GM12878 (cell line): Measurements from ENCODE around the gene ATF7. TPM values are rescaled to one million over a fixed set of nuclear protein-coding genes. Genes with fewer than 3 reads are reported as not detected.
A peak's percentile ranks its signal among the peaks of the same experiment; 100 is the strongest.

ENCODE experiments used
- ATAC-seq: fragments of 200-7000 bp; cut with Tn5 transposase; 3 replicates; pipeline ENCODE4 v1.9.1; 2020; ENCODE audit warnings: mild to moderate bottlenecking, moderate library complexity
- BruUV-seq: library from RNA; stranded (reverse); fragments of 400-500 nt; replicated peaks from 2 replicates; lab custom pipeline; 2021; lab: Mats Ljungman, UMichigan
- CTCF ChIA-PET: fragments of 300-600 bp; sonication (Branson Sonifier 250); formaldehyde crosslinking; extraction: SDS; loops from one replicate; lab custom pipeline; 2021; ENCODE audit warnings: inconsistent platforms; lab: Yijun Ruan, JAX
- POLR2A ChIA-PET: fragments of 350-600 bp; formaldehyde crosslinking; extraction: SDS; loops from one replicate; lab custom pipeline; 2021; ENCODE audit warnings: inconsistent platforms; lab: Charles Lee
- RAD21 ChIA-PET: fragments of 300-600 bp; sonication (Branson Sonifier 250); formaldehyde crosslinking; loops from one replicate; lab custom pipeline; 2023; ENCODE audit warnings: antibody characterized with exemption; ENCODE audit not compliant: unreplicated experiment; lab: Charles Lee
- SMC1A ChIA-PET: fragments of 300-600 bp; sonication (Branson Sonifier 250); formaldehyde crosslinking; loops from one replicate; lab custom pipeline; 2023; ENCODE audit not compliant: unreplicated experiment, uncharacterized antibody; lab: Charles Lee
- DNase-seq: peaks from one replicate; pipeline ENCODE4 v3.0.0-alpha.2; 2011; ENCODE audit warnings: low read depth, low spot score
- FAIRE-seq: peaks from 3 replicates; lab custom pipeline; 2011; peaks lifted over from hg19 to GRCh38; lab: Jason Lieb, UNC
- H2AFZ ChIP-seq: 2 replicates; pipeline ENCODE4 v1.6.0; 2011; ENCODE audit warnings: low read depth, low read length, control low read depth; ENCODE audit not compliant: control insufficient read depth
- H3K27ac ChIP-seq: 2 replicates; pipeline ENCODE4 v1.5.1; 2011; ENCODE audit warnings: control low read depth; ENCODE audit not compliant: control insufficient read depth, insufficient read depth
- H3K27me3 ChIP-seq, 2 experiments: replicated peaks in 1 of 2; 2 replicates each; pipeline versions ENCODE4 v1.6.0 to v1.6.1; 2011; ENCODE audit warnings: low read length in 1 of 2; ENCODE audit not compliant: control insufficient read depth in 2 of 2, insufficient read depth in 2 of 2
- H3K36me3 ChIP-seq, 2 experiments: 2 replicates each; pipeline ENCODE4 v1.5.1; 2011; ENCODE audit warnings: low read length in 1 of 2; ENCODE audit not compliant: control insufficient read depth in 2 of 2, insufficient read depth in 2 of 2
- H3K4me1 ChIP-seq: 2 replicates; pipeline ENCODE4 v1.6.1; 2011; ENCODE audit warnings: mild to moderate bottlenecking, low read length, moderate library complexity, mixed read lengths; ENCODE audit not compliant: control insufficient read depth, insufficient read depth
- H3K4me2 ChIP-seq: 2 replicates; pipeline ENCODE4 v1.6.0; 2011; ENCODE audit warnings: control low read depth; ENCODE audit not compliant: control insufficient read depth, insufficient read depth
- H3K4me3 ChIP-seq: fragments of 200-600 bp; sonication (generic); 2 replicates; pipeline ENCODE4 v1.5.1; 2016
- H3K79me2 ChIP-seq: 2 replicates; pipeline ENCODE4 v1.6.0; 2011; ENCODE audit warnings: low read length; ENCODE audit not compliant: control insufficient read depth, insufficient read depth
- H3K9ac ChIP-seq: 2 replicates; pipeline ENCODE4 v1.8.0; 2011; ENCODE audit warnings: low read length, control low read depth, mixed read lengths; ENCODE audit not compliant: control insufficient read depth, insufficient read depth
- H3K9me3 ChIP-seq: replicated peaks from 3 replicates; pipeline ENCODE4 v1.5.1; 2011; ENCODE audit warnings: mild to moderate bottlenecking, low read length; ENCODE audit not compliant: control insufficient read depth, insufficient read depth
- H4K20me1 ChIP-seq: 2 replicates; pipeline ENCODE4 v1.6.0; 2011; ENCODE audit not compliant: control insufficient read depth, insufficient read depth
- CEBPZ ChIP-seq: fragments of 150-350 bp; IDR thresholded peaks from 2 replicates; pipeline ENCODE4 v1.6.1; 2016; ENCODE audit warnings: low read depth, low read length
- MEF2A ChIP-seq: IDR thresholded peaks from 2 replicates; pipeline ENCODE4 v1.6.1; 2011; ENCODE audit warnings: low read depth, mild to moderate bottlenecking, low read length, moderate library complexity; ENCODE audit not compliant: insufficient read depth
- NFIC ChIP-seq: IDR thresholded peaks from 2 replicates; pipeline ENCODE4 v1.6.1; 2012; ENCODE audit warnings: low read depth, mild to moderate bottlenecking, inconsistent platforms, low read length, moderate library complexity
- PML ChIP-seq: IDR thresholded peaks from 2 replicates; pipeline ENCODE4 v1.6.1; 2012; ENCODE audit warnings: low read length, inconsistent platforms
- STAT1 ChIP-seq: fragments of 450-650 bp; conservative IDR thresholded peaks from 2 replicates; pipeline ENCODE4 v1.6.1; 2014; ENCODE audit warnings: antibody characterized with exemption, mild to moderate bottlenecking
- TBL1XR1 ChIP-seq: IDR thresholded peaks from 2 replicates; pipeline ENCODE4 v1.6.1; 2012; ENCODE audit warnings: low read depth, low read length, improper control_type of control experiment
- ZBED1 ChIP-seq: IDR thresholded peaks from 2 replicates; pipeline ENCODE4 v1.6.1; 2016; ENCODE audit warnings: borderline replicate concordance
- ZNF592 ChIP-seq: fragments of 450-650 bp; IDR thresholded peaks from 2 replicates; pipeline ENCODE4 v1.6.1; 2017; ENCODE audit warnings: mild to moderate bottlenecking, moderate library complexity
- ZNF622 ChIP-seq: fragments of 450-650 bp; IDR thresholded peaks from 2 replicates; pipeline ENCODE4 v1.6.1; 2017; ENCODE audit warnings: mild to moderate bottlenecking, inconsistent platforms
- WGBS: methylation state at CpG from one replicate; pipeline ENCODE4 v1.1.6; 2016; ENCODE audit warnings: low lambda C conversion rate; ENCODE audit not compliant: insufficient replicate concordance, insufficient coverage; ENCODE audit errors: missing lambda C conversion rate; 5-methylcytosine and 5-hydroxymethylcytosine counted together
- in situ Hi-C: fragments of 300-500 bp; cut with MboI; formaldehyde crosslinking; loops from 9 replicates; pipeline ENCODE4 v1.14.3; 2018; ENCODE audit warnings: mixed read lengths
- intact Hi-C: fragments of 100-400 bp; cut with micrococcal nuclease; formaldehyde crosslinking; loops from one replicate; pipeline ENCODE4 v1.14.2; 2022; ENCODE audit not compliant: unreplicated experiment
- polyA plus RNA-seq, 11 experiments: library from polyadenylated mRNA; depleted of rRNA in 4 of 11; unstranded in 6 of 11; stranded (reverse) in 5 of 11; fragments of >200 nt; fragmentation: Nextera tagmentation in 4 of 11; fragmentation: Illumina TruSeq in 1 of 11; extraction: Ambion mirVana in 4 of 11; extraction: Trizol in 1 of 11; gene quantifications; 1 replicate in 1 of 11; 2 replicates in 10 of 11; pipeline versions ENCODE4 v1.2.1 to v1.2.3, GENCODE V29; 2011 to 2016; ENCODE audit warnings: inconsistent platforms in 2 of 11, missing spikeins in 2 of 11, low read depth in 1 of 11
- total RNA-seq, 4 experiments: library from RNA; depleted of rRNA in 3 of 4; stranded (reverse); fragments of >200 nt in 3 of 4; fragmentation: Illumina TruSeq in 1 of 4; extraction: Trizol in 1 of 4; gene quantifications; 2 replicates each; pipeline versions ENCODE4 v1.2.1 to v1.2.3, GENCODE V29; 2013 to 2021

The ATF7 gene
- total and polyA plus RNA-seq, 10 of the 15 experiments (the other 5 are each of a cell fraction or from before 2014, with no cell fraction given) = 9.1 to 30.7 (median 21.8) TPM

GRCh38 chr12:53492188-53492587, 134.0 kb downstream of the ATF7 start:
- ATAC-seq (no peak), DNase-seq (no peak), FAIRE-seq (no peak)
- POLR2A ChIA-PET = interaction anchor here (0.7 to 2.9 kb wide), 3 partner anchors 9 to 167 kb away, joined by 3 to 12 read pairs (median 5); partner anchors contain the start of gene TARBP2
- Histone ChIP-seq H3K4me2 (peak overlapping the region; percentile 96), H3K9me3 (no peaks in the 10 kb centered on the region), H2AFZ (no peak overlapping the region), H3K79me2 (no peaks in the 10 kb centered on the region), H3K36me3 (no peaks in the 10 kb centered on the region; a peak in 1 of 4 replicates), H3K27me3 (no peaks in the 10 kb centered on the region), H3K4me1 (peaks cover 10% of the 10 kb centered on the region), H4K20me1 (no peaks in the 10 kb centered on the region), H3K9ac (no peak overlapping the region), H3K4me3 (no peak overlapping the region), H3K27ac (no peak overlapping the region)
- intact Hi-C loops = no loop called here
- in situ Hi-C loops = no loop called here
- no peak for TF ChIP-seq MEF2A
- TF ChIP-seq CEBPZ = no peak
- no peak for TF ChIP-seq STAT1
- no peak for TF ChIP-seq TBL1XR1
- TF ChIP-seq PML = no peak
- TF ChIP-seq ZNF592 = no peak
- no peak for TF ChIP-seq NFIC
- TF ChIP-seq ZBED1 = no peak
- no peak for TF ChIP-seq ZNF622
- RAD21 ChIA-PET = interaction anchor here (1.3 to 1.6 kb wide), 2 partner anchors 9 to 110 kb away, joined by 3 to 5 read pairs; partner anchors contain the start of gene TARBP2
- CTCF ChIA-PET = interaction anchor here (0.5 to 4.8 kb wide), 3 partner anchors 16 to 43 kb away, joined by 3 to 20 read pairs (median 19); partner anchors contain the start of gene NPFF
- SMC1A ChIA-PET = interaction anchor here (1.8 kb wide), 1 partner anchor 16 kb away, joined by 7 read pairs; no protein-coding TSS in a partner anchor
- 94% methylated on average over 20 of the region's 20 CpGs for WGBS
- no TSS peak for BruUV-seq
